Measurements from ENCODE around the gene ANKRD55.
"Not testable (repeated sequence)": the region's sequence is repeated elsewhere in the genome, so short reads cannot be mapped to it uniquely, and the experiment has no call there.

The ANKRD55 gene

DNA sequence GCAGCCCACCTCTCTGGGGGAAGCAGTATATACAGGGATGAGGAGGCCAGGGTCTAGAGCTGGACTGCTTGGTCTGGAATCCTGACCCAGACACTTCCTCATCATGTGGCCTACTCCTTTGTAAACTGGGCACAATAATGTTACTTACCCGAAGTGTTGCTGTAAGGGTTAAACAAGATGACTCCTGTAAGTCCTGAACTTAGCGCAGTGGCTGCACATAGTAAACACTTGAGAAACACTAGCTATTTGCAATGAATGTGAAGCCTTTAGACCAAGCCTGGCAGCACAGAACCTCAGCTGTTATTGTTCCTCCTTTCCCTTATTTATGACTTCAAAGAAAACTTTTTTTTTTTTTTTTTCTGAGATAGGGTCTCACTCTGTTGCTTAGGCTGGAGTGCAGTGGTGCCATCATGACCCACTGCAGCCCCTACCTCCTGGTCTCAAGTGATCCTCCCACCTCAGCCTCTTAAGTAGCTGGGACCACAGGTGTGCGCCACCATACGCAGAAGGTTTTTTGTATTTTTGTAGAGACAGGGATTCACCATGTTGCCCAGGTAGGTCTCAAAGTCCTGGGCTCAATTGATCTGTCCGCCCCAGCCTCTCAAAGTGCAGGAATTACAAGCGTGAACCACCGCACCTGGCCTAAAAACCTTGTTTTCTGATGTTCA is 142.2 kb downstream of the ANKRD55 start:
- Histone ChIP-seq H3K36me3 (no peaks in the 10 kb centered on the region), H3K4me1 (peaks cover 9% of the 10 kb centered on the region), H3K4me3 (ENCODE audit: low read depth, low read length) (no peak overlapping the region), H3K27me3 (no peaks in the 10 kb centered on the region), H3K9me3 (no peaks in the 10 kb centered on the region)
- DNase-seq: no peak
- TF ChIP-seq, protein P1, sequence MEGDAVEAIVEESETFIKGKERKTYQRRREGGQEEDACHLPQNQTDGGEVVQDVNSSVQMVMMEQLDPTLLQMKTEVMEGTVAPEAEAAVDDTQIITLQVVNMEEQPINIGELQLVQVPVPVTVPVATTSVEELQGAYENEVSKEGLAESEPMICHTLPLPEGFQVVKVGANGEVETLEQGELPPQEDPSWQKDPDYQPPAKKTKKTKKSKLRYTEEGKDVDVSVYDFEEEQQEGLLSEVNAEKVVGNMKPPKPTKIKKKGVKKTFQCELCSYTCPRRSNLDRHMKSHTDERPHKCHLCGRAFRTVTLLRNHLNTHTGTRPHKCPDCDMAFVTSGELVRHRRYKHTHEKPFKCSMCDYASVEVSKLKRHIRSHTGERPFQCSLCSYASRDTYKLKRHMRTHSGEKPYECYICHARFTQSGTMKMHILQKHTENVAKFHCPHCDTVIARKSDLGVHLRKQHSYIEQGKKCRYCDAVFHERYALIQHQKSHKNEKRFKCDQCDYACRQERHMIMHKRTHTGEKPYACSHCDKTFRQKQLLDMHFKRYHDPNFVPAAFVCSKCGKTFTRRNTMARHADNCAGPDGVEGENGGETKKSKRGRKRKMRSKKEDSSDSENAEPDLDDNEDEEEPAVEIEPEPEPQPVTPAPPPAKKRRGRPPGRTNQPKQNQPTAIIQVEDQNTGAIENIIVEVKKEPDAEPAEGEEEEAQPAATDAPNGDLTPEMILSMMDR (IDR thresholded peaks at IDR 0.05; ENCODE audit: low read depth, low read length): no peak

DNA sequence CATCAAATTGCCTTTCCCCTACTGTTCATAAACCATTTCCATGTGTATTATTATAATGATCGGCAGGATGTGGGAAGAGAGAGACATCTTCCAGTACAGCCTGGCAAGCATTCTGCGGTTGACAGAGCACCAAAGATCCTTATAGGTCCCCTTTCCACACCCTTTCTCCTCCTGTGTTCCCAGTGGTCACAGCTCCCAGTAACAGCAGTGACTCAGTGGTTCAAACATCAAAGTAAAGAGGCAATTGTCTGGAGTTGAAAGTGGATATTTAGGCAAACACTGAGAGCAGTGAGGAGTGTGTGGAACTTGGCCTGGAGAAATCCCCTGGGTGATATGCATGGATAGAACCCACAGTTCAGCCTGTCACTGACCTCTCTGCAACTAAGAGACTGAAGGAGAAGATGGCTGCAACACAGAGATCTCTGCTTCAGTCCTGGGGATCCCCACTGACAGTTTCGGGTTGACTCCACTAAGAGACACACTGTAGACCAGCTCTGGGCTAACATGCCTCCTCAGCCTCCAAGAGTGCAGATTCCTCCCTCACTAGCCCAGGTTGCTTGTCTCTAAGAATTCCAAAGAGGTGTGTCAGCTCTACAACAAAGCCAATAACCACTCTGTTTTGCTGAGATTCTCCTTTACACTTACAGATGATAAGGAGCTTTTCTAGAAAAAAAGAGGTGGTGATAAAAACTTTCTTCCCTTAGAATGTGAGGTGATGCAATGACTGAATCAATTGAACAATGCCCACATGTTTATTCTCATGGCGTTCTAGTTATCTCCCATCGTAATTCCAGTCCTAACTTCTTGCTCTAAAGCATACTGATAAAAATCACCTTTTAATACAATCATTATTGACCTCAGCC is 143.9 kb downstream of the ANKRD55 start:
- H3K4me3 ChIP-seq (ENCODE audit: low read depth, low read length): no peak overlapping the region
- TF ChIP-seq, protein P1 (IDR thresholded peaks at IDR 0.05; ENCODE audit: low read depth, low read length): no peak
- no peaks in the 10 kb centered on the region for H3K36me3 ChIP-seq
- H3K4me1 ChIP-seq: peaks cover 9% of the 10 kb centered on the region
- H3K9me3 ChIP-seq: no peaks in the 10 kb centered on the region
- no peak for DNase-seq
- no peaks in the 10 kb centered on the region for H3K27me3 ChIP-seq

DNA sequence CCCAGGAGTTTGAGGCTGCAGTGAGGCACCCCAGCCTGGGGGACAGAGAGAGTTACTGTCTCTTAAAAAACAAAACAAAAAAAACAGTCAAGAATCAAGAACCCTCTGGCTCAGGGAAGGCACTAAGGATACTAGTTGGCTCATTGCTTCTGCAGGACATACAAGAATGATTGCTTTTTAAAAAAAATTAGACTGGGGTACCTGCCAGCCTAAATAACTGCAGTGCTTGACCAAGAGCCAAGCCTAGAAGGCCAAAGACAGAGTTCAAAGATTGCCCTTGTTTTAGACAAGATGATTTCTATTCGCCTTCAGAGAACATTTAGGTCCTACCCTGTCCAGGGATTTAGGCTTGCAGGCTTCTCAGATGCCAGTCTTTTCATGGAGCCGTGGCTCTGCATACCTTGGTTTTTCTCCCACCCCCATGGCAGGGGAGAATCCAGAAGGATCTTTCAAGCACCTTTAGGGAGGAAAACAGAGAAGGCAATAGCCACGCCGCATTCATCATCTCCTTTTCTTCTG is 144.6 kb downstream of the ANKRD55 start:
- no peak for DNase-seq
- no peaks in the 10 kb centered on the region for H3K36me3 ChIP-seq
- peaks cover 9% of the 10 kb centered on the region for H3K4me1 ChIP-seq
- no peak overlapping the region for H3K4me3 ChIP-seq (ENCODE audit: low read depth, low read length)
- H3K27me3 ChIP-seq: no peaks in the 10 kb centered on the region
- TF ChIP-seq, protein P1 (IDR thresholded peaks at IDR 0.05; ENCODE audit: low read depth, low read length): no peak
- no peaks in the 10 kb centered on the region for H3K9me3 ChIP-seq

DNA sequence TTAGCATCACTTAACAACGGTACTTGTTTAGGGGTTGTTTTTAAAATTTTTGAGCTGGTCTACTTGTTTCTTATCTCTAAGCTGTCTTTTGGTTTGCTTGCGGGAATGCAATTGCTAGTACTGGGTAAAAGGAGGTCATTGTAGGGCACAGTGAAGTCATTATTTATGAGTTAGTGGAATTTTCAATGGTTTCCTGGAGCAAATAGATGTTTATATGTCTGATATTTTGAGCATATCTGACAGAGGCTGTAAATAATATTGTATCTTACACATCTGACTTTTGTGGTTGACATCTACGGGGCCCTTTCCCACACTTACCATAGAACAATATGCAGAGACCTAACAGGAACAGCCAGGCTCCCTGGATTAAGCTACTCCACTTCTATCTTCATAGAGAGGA is 147.9 kb downstream of the ANKRD55 start:
- Histone ChIP-seq H3K4me3 (ENCODE audit: low read depth, low read length) (no peak overlapping the region), H3K27me3 (no peaks in the 10 kb centered on the region), H3K4me1 (no peaks in the 10 kb centered on the region), H3K9me3 (no peaks in the 10 kb centered on the region), H3K36me3 (no peaks in the 10 kb centered on the region)
- TF ChIP-seq, protein P1 (IDR thresholded peaks at IDR 0.05; ENCODE audit: low read depth, low read length): no peak
- DNase-seq: no peak

DNA sequence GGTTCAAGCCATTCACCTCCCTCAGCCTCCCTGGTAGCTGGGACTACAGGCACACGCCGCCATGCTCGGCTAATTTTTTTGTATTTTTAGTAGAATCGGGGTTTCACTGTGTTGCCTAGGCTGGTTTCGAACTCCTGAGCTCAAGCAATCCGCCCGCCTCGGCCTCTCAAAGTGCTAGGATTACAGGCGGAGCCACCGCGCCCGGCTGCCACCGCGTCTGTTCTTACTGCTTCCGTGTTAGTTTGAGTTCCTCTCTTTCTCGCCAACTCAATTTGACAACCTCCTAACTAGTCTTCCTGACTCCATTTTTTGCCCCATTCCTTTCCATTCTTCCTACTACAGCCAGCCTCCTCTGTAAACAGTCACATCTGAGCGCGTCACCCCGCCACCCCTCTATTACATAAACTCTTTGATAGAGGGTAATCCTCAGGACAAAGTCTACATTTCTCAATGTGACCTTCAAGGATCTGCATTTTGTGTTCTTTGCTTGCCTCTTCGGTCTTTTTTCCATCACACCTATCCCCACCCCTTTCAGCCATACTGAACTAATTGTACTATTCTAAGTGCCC is 149.8 kb downstream of the ANKRD55 start:
- Histone ChIP-seq H3K4me1 (no peaks in the 10 kb centered on the region), H3K27me3 (no peaks in the 10 kb centered on the region), H3K9me3 (no peaks in the 10 kb centered on the region), H3K36me3 (no peaks in the 10 kb centered on the region), H3K4me3 (ENCODE audit: low read depth, low read length) (no peak overlapping the region)
- TF ChIP-seq, protein P1 (IDR thresholded peaks at IDR 0.05; ENCODE audit: low read depth, low read length): no peak
- DNase-seq: no peak

DNA sequence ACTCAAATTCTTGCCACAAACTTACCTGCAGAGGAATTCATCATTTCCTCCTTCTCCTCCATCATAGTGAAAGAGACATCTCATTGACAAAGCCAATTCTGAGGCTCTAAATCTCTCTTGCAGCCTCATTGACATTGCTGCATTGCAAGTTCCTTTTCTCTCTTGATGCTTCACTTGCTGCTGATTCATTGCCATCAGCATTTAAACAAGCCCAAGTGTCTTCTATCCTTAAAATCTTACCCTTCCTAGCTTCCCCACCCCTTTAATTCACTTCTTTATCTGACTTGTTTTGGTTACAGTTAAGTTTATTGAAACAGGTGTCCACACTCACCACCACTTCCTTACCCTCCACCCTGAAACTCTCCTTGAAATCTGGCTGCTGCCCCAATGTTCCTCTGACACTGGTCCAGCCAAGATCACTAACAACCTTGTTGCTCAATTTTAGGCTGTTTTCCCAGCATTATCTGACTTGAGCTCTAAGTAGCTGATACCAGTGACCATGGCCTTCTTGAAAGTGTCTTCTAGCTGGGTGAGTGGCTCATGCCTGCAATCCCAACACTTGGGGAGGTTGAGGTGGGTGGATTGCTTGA is 152.0 kb downstream of the ANKRD55 start:
- DNase-seq, H3K4me1 ChIP-seq, H3K9me3 ChIP-seq: not testable (repeated sequence)

More for the DNA sequence above, 152.0 kb downstream of the ANKRD55 start:
- H3K36me3 ChIP-seq; H3K27me3 ChIP-seq; H3K4me3 ChIP-seq (ENCODE audit: low read depth, low read length): not testable (repeated sequence)

Measured in BE2C (cell line).